GM23248 (cell line): Measurements from ENCODE around the gene CCDC27.

Experiments
- EZH2 ChIP-seq: fragments of 200-600 bp; sonication (generic); IDR thresholded peaks from 2 replicates; pipeline ENCODE4 v1.6.1; 2018; ENCODE audit warnings: antibody characterized with exemption, mild to moderate bottlenecking; ENCODE audit not compliant: insufficient read depth, poor library complexity, severe bottlenecking
- EZH2phosphoT487 ChIP-seq: fragments of 200-600 bp; sonication (generic); IDR thresholded peaks from 2 replicates; pipeline ENCODE4 v1.6.1; 2018; ENCODE audit warnings: antibody characterized with exemption, moderate library complexity, mild to moderate bottlenecking, low read depth; ENCODE audit not compliant: insufficient read depth

- TF ChIP-seq EZH2phosphoT487 (no peak), EZH2 (no peak)
Measured at GRCh38 chr1:3710251-3710650, 42.0 kb upstream of the CCDC27 start.
